ENCODE results near the gene HDAC10.

Gene HDAC10

DNA sequence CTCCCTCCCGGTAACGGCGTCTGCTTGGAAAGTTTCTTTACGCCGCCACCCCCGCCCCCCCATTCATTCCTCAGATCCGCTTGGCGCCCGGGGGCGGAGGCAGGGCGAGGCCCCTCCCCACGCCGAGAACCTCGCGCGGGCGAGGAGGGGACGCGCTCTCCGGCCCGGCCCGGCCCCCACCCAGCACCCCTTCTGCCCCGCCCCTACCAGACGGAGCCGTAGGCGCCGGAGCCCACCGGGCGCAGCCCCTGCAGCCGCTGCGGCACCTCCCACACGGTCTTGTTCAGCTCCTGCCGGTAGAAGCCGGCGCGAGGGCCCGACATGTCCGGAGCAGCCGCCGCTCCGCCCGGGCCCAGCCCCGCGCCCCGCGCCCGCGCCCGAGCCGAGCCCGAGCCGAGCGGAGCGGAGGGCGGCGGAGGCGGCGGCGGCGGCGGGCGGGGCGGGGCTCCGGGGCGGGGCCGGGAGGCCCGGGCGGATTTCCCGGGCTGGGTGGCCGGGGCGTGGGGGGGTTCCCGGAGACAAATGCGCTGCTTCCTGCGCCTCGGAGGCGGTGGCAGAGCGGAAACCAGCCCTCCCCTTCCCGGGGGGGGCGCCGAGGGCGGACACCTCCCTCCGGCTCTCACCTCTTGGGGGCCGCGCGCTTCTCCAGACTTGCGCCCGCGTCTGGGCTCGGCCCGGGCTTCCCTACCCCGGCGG, 19.1 kb upstream of the HDAC10 start, which contains the start of gene MAPK11:
Gene MAPK11, minus strand, starts transcription at position 411 of the 696 bp plus-strand sequence. Its CDS starts 88 bp downstream, at position 323.
- DNase-seq = no peak

- no peak for DNase-seq
Measured at GRCh38 chr22:50269573-50269969, 18.5 kb upstream of the HDAC10 start.

DNA sequence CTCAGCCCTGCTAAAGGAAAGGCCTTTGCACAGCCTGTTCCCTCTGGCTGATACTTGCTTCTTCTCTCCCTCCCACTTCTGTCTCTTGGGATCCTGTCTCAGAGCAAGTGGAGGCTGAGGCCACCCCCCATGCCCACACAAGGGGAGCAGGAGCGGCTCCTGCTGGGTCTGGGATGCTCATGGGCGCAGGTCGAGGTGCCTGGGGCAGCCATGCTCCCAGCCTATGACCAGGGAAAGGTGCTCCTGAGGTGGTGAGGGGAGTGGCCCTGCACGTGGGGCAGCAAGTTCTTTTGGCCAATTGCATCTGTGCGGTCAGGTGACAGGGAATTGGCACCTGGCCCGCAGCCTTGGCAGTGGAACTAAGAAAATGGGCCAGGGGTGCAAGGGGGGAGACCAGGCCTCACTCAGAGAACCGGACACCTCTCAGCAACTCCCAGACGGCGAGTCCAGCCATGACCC, 17.6 kb upstream of the HDAC10 start:
- no peak for DNase-seq

GRCh38 chr22:50267591-50268390, 16.7 kb upstream of the HDAC10 start:
- no peak for DNase-seq

DNA sequence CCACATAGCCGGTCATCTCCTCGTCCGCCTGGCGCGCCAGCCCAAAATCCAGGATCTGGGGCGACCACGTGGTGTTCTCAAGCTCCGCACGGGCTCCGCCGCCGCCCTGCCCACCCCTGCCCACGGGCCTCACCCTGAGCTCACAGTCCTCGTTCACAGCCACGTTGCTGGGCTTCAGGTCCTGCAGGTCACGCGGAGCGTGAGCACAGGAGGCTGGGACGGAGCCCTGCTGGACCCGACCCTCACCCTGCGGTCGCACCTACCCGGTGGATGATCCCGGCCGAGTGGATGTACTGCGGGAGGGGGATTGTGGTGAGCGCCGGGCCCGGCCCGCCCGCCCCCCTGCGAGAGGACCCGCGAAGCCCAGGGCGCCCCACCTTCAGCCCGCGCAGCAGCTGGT, 15.9 kb upstream of the HDAC10 start:
- no peak for DNase-seq

- no peak for DNase-seq
Measured at GRCh38 chr22:50264946-50265669, 14.0 kb upstream of the HDAC10 start.

- DNase-seq = no peak
Measured at GRCh38 chr22:50264104-50264745, 13.2 kb upstream of the HDAC10 start.

GRCh38 chr22:50262973-50263617, 12.0 kb upstream of the HDAC10 start:
- no peak for DNase-seq

- no peak for DNase-seq
Measured at GRCh38 chr22:50262460-50262911, 11.4 kb upstream of the HDAC10 start.

- no peak for DNase-seq
Measured at GRCh38 chr22:50261615-50262459, 10.8 kb upstream of the HDAC10 start, which contains the start of gene MAPK12. MAPK12 (minus strand) TSS chr22:50261683; CDS start chr22:50261509, 174 bp downstream.

DNA sequence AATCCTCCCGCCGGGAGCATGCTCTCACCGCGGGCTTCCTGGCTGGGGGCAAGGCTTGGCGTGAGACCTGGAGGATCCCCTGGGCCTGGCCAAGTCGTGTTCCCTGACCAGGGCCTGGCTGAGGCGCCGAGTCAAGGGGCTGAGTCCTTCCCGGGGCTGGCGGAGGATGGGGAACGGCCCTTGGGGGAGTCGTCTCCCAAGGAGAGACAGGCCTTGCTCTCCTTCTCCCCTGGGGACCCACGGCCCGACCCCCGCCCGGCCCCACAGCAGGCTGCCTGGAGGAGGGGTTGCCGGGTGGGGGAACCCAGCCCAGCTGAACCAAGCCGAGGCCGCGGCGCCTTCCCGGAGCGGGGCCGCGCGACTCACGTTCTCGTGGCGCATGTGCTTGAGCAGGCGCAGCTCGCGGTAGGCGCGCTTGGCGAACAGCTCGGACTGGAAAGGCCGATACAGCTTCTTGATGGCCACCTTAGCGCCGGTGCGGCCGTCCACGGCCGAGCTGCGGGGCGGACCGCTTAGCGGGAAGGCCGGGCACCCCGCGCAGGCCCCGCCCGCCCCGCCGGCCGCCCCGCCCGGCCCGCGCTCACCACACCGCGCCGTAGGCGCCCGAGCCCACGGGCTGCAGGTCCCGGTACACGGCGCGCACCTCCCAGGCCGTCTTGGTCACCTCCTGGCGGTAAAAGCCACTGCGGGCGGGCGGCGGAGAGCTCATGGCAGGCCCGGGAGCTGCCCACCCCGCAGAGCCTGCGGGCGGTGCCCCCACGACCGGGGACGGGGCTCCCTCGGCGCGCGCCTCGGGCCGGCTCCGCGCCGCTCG, 9.9 kb upstream of the HDAC10 start:
- no peak for DNase-seq

DNA sequence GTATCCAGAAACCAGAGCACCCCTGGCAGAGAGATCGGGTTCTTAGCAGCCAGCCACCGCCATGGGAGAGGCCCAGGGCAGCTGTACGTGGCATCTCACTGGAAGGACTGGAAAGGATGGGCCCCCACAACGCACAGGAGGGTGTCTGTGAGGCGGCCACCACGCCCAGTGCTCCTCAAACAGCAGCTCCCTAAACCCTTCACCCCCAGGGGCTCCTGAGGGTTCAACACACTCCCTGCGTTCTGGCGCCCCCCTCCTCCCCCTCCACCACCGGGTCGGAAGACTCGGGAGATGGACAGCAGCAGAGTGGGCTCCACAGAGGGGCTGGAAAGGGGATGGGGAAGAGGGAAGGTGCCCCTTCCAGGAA, 9.4 kb upstream of the HDAC10 start:
- no peak for DNase-seq

DNA sequence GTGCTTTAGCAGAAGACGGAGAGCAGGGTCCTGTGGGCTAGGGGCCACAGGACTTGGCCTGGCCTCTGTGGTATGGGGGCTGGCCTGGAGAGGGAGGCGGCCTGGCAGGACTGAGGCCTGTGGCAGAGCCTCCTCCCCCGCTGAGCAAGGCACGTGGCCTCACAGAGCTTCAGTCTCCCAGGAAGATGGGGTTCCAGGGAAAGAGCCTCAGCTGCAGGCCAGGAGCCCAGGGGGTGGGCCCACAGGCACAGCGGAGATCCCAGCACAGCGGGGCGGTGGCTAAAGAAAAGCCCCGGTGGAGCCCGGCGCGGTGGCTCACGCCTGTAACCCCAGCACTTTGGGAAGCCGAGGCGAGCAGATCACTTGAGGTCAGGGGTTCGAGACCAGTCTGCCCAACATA, 8.2 kb upstream of the HDAC10 start:
- no peak for DNase-seq

DNA sequence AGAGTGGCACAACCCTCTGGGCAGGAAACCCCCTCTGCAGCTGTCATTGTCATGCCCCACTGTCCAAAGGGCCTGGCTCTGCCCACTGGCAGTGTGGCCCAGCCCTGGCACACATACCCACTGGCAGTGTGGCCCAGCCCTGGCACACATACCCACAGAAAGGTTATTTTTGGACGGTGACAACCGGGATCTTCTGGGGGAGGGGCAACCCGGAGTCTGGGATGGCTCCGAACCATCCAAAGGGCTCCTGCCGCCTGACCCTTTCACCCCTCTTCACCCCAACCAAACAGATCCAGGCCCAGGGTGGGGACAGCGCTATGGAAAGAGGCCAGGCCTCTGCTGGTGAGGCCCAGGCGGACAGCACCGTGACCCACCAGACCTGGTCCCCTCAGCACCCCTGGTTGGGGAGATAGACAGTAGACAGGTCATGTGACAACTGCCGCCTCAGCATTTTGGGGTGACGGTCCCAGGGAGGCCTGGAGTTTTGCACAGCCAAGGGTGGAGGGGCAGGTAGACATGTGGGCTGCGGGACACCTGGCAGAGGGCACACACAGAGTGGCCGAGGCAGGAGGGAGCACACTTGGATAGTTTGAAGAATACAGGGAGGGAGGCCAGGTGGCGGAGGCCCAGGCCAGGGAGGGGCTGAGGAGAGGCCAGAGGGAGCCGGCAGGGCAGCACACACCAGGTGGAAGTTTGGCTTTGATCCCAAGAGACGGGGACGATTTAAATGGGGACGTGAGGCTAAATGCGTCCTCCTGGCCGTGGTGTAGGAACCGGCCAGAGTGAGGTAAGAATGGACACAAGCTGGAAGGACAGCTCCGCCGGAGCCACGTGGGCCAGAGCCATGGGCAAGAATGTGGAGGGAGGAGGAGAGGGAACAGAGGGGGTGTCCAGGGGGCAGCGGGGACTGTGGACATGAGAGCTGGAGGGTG, 7.6 kb upstream of the HDAC10 start:
- no peak for DNase-seq

DNA sequence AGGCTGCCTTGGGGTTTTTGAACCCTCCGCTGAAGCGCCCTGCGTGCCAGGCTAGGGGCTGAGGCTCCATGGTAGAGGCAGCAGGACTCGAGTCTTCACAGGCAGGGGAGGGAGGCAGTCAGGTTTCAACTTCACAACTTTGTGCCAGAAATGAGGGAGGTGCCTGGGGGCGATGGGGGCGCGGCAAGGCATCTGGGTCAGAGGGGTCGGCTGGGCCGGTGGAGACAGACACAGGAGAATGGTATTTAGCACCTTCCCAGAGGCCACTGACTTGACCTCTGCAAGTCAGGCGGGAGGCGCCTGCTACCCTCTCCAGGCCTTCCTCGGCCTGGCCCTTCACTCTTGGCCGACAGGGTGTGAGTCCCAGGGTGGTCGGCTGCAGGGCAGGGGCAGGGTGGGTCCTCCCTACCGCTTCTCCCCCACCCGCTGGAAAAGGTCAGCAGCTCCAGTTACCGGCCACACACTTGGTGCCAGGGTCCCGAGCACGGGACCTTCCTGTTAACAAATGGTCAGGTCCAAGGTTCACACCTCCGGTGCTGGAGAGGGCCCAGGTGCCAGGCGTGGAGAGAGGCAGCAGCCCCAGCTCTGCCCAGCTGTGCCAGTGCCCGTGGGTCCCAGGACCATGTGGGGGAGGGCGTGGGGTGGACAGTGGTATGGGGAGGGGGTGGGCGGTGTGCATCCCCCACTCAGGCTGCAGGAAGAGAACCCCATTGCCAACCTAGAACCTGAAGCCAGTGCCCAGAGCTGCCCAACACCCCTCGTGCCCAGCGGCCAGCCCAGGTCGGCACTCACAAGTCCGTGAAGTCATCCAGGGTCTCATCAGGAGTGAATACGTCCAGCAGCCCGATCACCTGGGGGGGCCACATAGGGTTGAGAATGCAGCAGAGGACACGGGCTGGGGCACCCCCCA, 6.6 kb upstream of the HDAC10 start:
- no peak for DNase-seq

DNA sequence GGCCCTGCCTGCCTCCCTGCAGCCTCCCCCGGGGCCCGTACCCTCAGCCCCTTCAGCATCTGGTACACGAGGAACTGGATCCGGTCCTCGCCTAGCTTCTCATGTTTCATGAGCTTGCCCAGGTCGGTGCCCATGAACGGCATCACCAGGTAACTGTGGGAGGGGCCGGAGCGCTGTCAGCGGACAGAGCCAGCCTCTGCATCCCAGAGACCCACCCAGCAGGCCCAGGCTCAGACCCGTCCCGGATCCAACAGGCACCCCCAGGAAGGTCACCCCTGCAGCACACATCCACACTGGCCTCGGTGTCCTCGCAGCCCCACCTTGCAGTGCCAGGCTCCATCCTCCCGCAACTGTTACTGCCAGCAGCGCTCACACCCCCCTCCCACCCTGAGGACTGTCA, 6.0 kb upstream of the HDAC10 start:
- no peak for DNase-seq

- DNase-seq = no peak
Measured at GRCh38 chr22:50256258-50256862, 5.3 kb upstream of the HDAC10 start.

DNA sequence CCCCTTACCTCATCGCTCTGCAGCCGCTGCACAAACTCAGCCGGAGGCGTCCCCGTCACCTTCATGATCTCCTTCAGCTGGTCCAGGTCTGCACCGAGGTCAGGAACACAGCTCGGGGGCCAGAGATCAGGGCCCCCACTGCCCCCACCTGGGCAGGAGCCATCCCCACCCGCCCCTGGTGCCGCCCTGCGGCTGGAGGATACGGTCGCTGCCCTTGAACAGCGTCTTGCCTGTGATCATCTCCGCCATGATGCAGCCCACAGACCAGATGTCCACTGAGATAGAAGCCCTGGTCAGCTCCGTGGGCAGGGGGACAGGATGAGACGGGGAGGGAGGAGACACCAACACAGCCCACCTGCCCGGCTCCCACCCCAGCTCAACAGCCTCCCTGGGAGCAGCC, 4.5 kb upstream of the HDAC10 start:
- DNase-seq = no peak
